GM19193 (cell line): ENCODE measurements around the gene SLAMF1.

ENCODE experiments used
- POLR2A ChIP-seq: IDR thresholded peaks from 4 replicates; pipeline ENCODE4 v1.6.1; 2011; ENCODE audit not compliant: insufficient read depth, insufficient read length; ENCODE audit errors: extremely low read depth

The SLAMF1 gene

GRCh38 chr1:160646711-160647328 lies at the start of gene SLAMF1:
Gene SLAMF1 (minus strand): TSS chr1:160647044. CDS start chr1:160646945, 99 bp downstream.
- peak; percentile 91 for TF ChIP-seq POLR2A

GRCh38 chr1:160685266-160685665 lies 38.4 kb upstream of the SLAMF1 start:
- no peak for TF ChIP-seq POLR2A

GRCh38 chr1:160682983-160683865 lies 36.4 kb upstream of the SLAMF1 start:
- TF ChIP-seq POLR2A = no peak

GRCh38 chr1:160681891-160682140 lies 35.0 kb upstream of the SLAMF1 start:
- TF ChIP-seq POLR2A = no peak

- peak; percentile 37 for TF ChIP-seq POLR2A
These were observed 34.4 kb upstream of the SLAMF1 start for GRCh38 chr1:160681066-160681890.

GRCh38 chr1:160680399-160680798 lies 33.6 kb upstream of the SLAMF1 start:
- no peak for TF ChIP-seq POLR2A

GRCh38 chr1:160679893-160680292 lies 33.0 kb upstream of the SLAMF1 start:
- no peak for TF ChIP-seq POLR2A

GRCh38 chr1:160676869-160677597 lies 30.2 kb upstream of the SLAMF1 start:
- peak; percentile 43 for TF ChIP-seq POLR2A

GRCh38 chr1:160675641-160676410 lies 29.0 kb upstream of the SLAMF1 start:
- no peak for TF ChIP-seq POLR2A

- TF ChIP-seq POLR2A = no peak
These were observed 27.6 kb upstream of the SLAMF1 start for GRCh38 chr1:160674415-160674814.

GRCh38 chr1:160672789-160673695 lies 26.2 kb upstream of the SLAMF1 start:
- peak; percentile 33 for TF ChIP-seq POLR2A

- no peak for TF ChIP-seq POLR2A
These were observed 25.0 kb upstream of the SLAMF1 start for GRCh38 chr1:160671603-160672517.
